ENCODE measurements around the gene CD58.

- no peak for TF ChIP-seq CTCF (IDR thresholded peaks at IDR 0.05)
- TF ChIP-seq EP300 (IDR thresholded peaks at IDR 0.05): no peak
- TF ChIP-seq POLR2A (IDR thresholded peaks at IDR 0.05): no peak
Observed at GRCh38 chr1:116514708-116515525, 55.9 kb downstream of the CD58 start.
